ENCODE results near the gene SLC15A4.
A peak's percentile ranks its signal among the peaks of the same experiment; 100 is the strongest.

The SLC15A4 gene

GRCh38 chr12:128790221-128790620, 33.5 kb downstream of the SLC15A4 start:
- Histone ChIP-seq H3K4me1 (ENCODE audit: control insufficient read depth, insufficient read depth, low read length) (no peaks in the 10 kb centered on the region), H3K9me3 (ENCODE audit: control insufficient read depth, low read length) (no peaks in the 10 kb centered on the region), H3K4me3 (ENCODE audit: low read length) (no peak overlapping the region), H3K27me3 (replicated peaks; ENCODE audit: control insufficient read depth, insufficient read depth, low read length) (no peaks in the 10 kb centered on the region), H3K9ac (ENCODE audit: low read length) (no peak overlapping the region), H3K36me3 (ENCODE audit: control insufficient read depth, insufficient read depth, low read length, severe bottlenecking) (peaks cover 42% of the 10 kb centered on the region)
- no peak for DNase-seq (ENCODE audit: low read depth)

- no peak for DNase-seq (ENCODE audit: low read depth)
- peaks cover 34% of the 10 kb centered on the region for H3K36me3 ChIP-seq (ENCODE audit: control insufficient read depth, insufficient read depth, low read length, severe bottlenecking)
- no peaks in the 10 kb centered on the region for H3K27me3 ChIP-seq (replicated peaks; ENCODE audit: control insufficient read depth, insufficient read depth, low read length)
- no peak overlapping the region for H3K9ac ChIP-seq (ENCODE audit: low read length)
- H3K9me3 ChIP-seq (ENCODE audit: control insufficient read depth, low read length) = no peaks in the 10 kb centered on the region
- H3K4me3 ChIP-seq (ENCODE audit: low read length) = no peak overlapping the region
- peaks cover under 1% of the 10 kb centered on the region for H3K4me1 ChIP-seq (ENCODE audit: control insufficient read depth, insufficient read depth, low read length)
Observed at GRCh38 chr12:128789356-128789929, 34.3 kb downstream of the SLC15A4 start.

GRCh38 chr12:128787827-128788226, 35.9 kb downstream of the SLC15A4 start:
- H3K9ac ChIP-seq (ENCODE audit: low read length) = no peak overlapping the region
- no peak for DNase-seq (ENCODE audit: low read depth)
- peaks cover 3% of the 10 kb centered on the region for H3K4me1 ChIP-seq (ENCODE audit: control insufficient read depth, insufficient read depth, low read length)
- H3K36me3 ChIP-seq (ENCODE audit: control insufficient read depth, insufficient read depth, low read length, severe bottlenecking) = peaks cover 18% of the 10 kb centered on the region
- no peak overlapping the region for H3K4me3 ChIP-seq (ENCODE audit: low read length)
- H3K27me3 ChIP-seq (replicated peaks; ENCODE audit: control insufficient read depth, insufficient read depth, low read length) = no peaks in the 10 kb centered on the region
- H3K9me3 ChIP-seq (ENCODE audit: control insufficient read depth, low read length) = no peaks in the 10 kb centered on the region

GRCh38 chr12:128786741-128787391, 36.9 kb downstream of the SLC15A4 start:
- Histone ChIP-seq H3K4me3 (ENCODE audit: low read length) (no peak overlapping the region), H3K9ac (ENCODE audit: low read length) (no peak overlapping the region), H3K36me3 (ENCODE audit: control insufficient read depth, insufficient read depth, low read length, severe bottlenecking) (peaks cover 9% of the 10 kb centered on the region), H3K9me3 (ENCODE audit: control insufficient read depth, low read length) (no peaks in the 10 kb centered on the region), H3K27me3 (replicated peaks; ENCODE audit: control insufficient read depth, insufficient read depth, low read length) (no peaks in the 10 kb centered on the region), H3K4me1 (ENCODE audit: control insufficient read depth, insufficient read depth, low read length) (peaks cover 3% of the 10 kb centered on the region)
- DNase-seq (ENCODE audit: low read depth) = no peak

GRCh38 chr12:128784030-128784760, 39.6 kb downstream of the SLC15A4 start:
- Histone ChIP-seq H3K9me3 (ENCODE audit: control insufficient read depth, low read length) (no peaks in the 10 kb centered on the region), H3K4me3 (ENCODE audit: low read length) (no peak overlapping the region), H3K27me3 (replicated peaks; ENCODE audit: control insufficient read depth, insufficient read depth, low read length) (no peaks in the 10 kb centered on the region), H3K36me3 (ENCODE audit: control insufficient read depth, insufficient read depth, low read length, severe bottlenecking) (no peaks in the 10 kb centered on the region), H3K9ac (ENCODE audit: low read length) (no peak overlapping the region), H3K4me1 (ENCODE audit: control insufficient read depth, insufficient read depth, low read length) (peaks cover 3% of the 10 kb centered on the region)
- no peak for DNase-seq (ENCODE audit: low read depth)

GRCh38 chr12:128783129-128783574, 40.6 kb downstream of the SLC15A4 start:
- no peak overlapping the region for H3K9ac ChIP-seq (ENCODE audit: low read length)
- H3K27me3 ChIP-seq (replicated peaks; ENCODE audit: control insufficient read depth, insufficient read depth, low read length) = no peaks in the 10 kb centered on the region
- no peaks in the 10 kb centered on the region for H3K9me3 ChIP-seq (ENCODE audit: control insufficient read depth, low read length)
- no peak for DNase-seq (ENCODE audit: low read depth)
- H3K36me3 ChIP-seq (ENCODE audit: control insufficient read depth, insufficient read depth, low read length, severe bottlenecking) = no peaks in the 10 kb centered on the region
- peaks cover 3% of the 10 kb centered on the region for H3K4me1 ChIP-seq (ENCODE audit: control insufficient read depth, insufficient read depth, low read length)
- H3K4me3 ChIP-seq (ENCODE audit: low read length) = no peak overlapping the region

- H3K9me3 ChIP-seq (ENCODE audit: control insufficient read depth, low read length) = no peaks in the 10 kb centered on the region
- DNase-seq (ENCODE audit: low read depth) = no peak
- no peaks in the 10 kb centered on the region for H3K27me3 ChIP-seq (replicated peaks; ENCODE audit: control insufficient read depth, insufficient read depth, low read length)
- H3K36me3 ChIP-seq (ENCODE audit: control insufficient read depth, insufficient read depth, low read length, severe bottlenecking) = no peaks in the 10 kb centered on the region
- H3K4me3 ChIP-seq (ENCODE audit: low read length) = no peak overlapping the region
- no peak overlapping the region for H3K9ac ChIP-seq (ENCODE audit: low read length)
- peaks cover 3% of the 10 kb centered on the region for H3K4me1 ChIP-seq (ENCODE audit: control insufficient read depth, insufficient read depth, low read length)
Observed at GRCh38 chr12:128779901-128780300, 43.9 kb downstream of the SLC15A4 start.

- no peak for DNase-seq (ENCODE audit: low read depth)
- no peaks in the 10 kb centered on the region for H3K4me1 ChIP-seq (ENCODE audit: control insufficient read depth, insufficient read depth, low read length)
- no peaks in the 10 kb centered on the region for H3K9me3 ChIP-seq (ENCODE audit: control insufficient read depth, low read length)
- peaks cover 15% of the 10 kb centered on the region for H3K27me3 ChIP-seq (replicated peaks; ENCODE audit: control insufficient read depth, insufficient read depth, low read length)
- H3K4me3 ChIP-seq (ENCODE audit: low read length) = no peak overlapping the region
- no peaks in the 10 kb centered on the region for H3K36me3 ChIP-seq (ENCODE audit: control insufficient read depth, insufficient read depth, low read length, severe bottlenecking)
- H3K9ac ChIP-seq (ENCODE audit: low read length) = no peak overlapping the region
Observed at GRCh38 chr12:128772249-128772648, 51.5 kb downstream of the SLC15A4 start.

GRCh38 chr12:128771681-128772080, 52.1 kb downstream of the SLC15A4 start:
- no peak overlapping the region for H3K4me3 ChIP-seq (ENCODE audit: low read length)
- H3K4me1 ChIP-seq (ENCODE audit: control insufficient read depth, insufficient read depth, low read length) = no peaks in the 10 kb centered on the region
- peaks cover 17% of the 10 kb centered on the region for H3K27me3 ChIP-seq (replicated peaks; ENCODE audit: control insufficient read depth, insufficient read depth, low read length)
- DNase-seq (ENCODE audit: low read depth) = peak; percentile 96
- H3K9ac ChIP-seq (ENCODE audit: low read length) = no peak overlapping the region
- no peaks in the 10 kb centered on the region for H3K36me3 ChIP-seq (ENCODE audit: control insufficient read depth, insufficient read depth, low read length, severe bottlenecking)
- no peaks in the 10 kb centered on the region for H3K9me3 ChIP-seq (ENCODE audit: control insufficient read depth, low read length)

- H3K4me3 ChIP-seq (ENCODE audit: low read length) = no peak overlapping the region
- no peaks in the 10 kb centered on the region for H3K36me3 ChIP-seq (ENCODE audit: control insufficient read depth, insufficient read depth, low read length, severe bottlenecking)
- DNase-seq (ENCODE audit: low read depth) = no peak
- no peak overlapping the region for H3K9ac ChIP-seq (ENCODE audit: low read length)
- H3K4me1 ChIP-seq (ENCODE audit: control insufficient read depth, insufficient read depth, low read length) = no peaks in the 10 kb centered on the region
- no peaks in the 10 kb centered on the region for H3K9me3 ChIP-seq (ENCODE audit: control insufficient read depth, low read length)
- peaks cover 34% of the 10 kb centered on the region for H3K27me3 ChIP-seq (replicated peaks; ENCODE audit: control insufficient read depth, insufficient read depth, low read length)
Observed at GRCh38 chr12:128767518-128767917, 56.2 kb downstream of the SLC15A4 start.

GRCh38 chr12:128766738-128767501, 56.8 kb downstream of the SLC15A4 start:
- Histone ChIP-seq H3K9me3 (ENCODE audit: control insufficient read depth, low read length) (no peaks in the 10 kb centered on the region), H3K4me3 (ENCODE audit: low read length) (no peak overlapping the region), H3K27me3 (replicated peaks; ENCODE audit: control insufficient read depth, insufficient read depth, low read length) (peaks cover 34% of the 10 kb centered on the region), H3K4me1 (ENCODE audit: control insufficient read depth, insufficient read depth, low read length) (no peaks in the 10 kb centered on the region), H3K9ac (ENCODE audit: low read length) (no peak overlapping the region), H3K36me3 (ENCODE audit: control insufficient read depth, insufficient read depth, low read length, severe bottlenecking) (no peaks in the 10 kb centered on the region)
- DNase-seq (ENCODE audit: low read depth) = no peak

All from adipocyte (in vitro differentiated cells).